ENCODE data around the gene CSTB. TPM values are rescaled to one million over a fixed set of nuclear protein-coding genes. Genes with fewer than 3 reads are reported as not detected.

Gene CSTB
- total RNA-seq, 4 donors from 2014 or later = 11.4 to 16.7 (median 13.3) TPM

DNA sequence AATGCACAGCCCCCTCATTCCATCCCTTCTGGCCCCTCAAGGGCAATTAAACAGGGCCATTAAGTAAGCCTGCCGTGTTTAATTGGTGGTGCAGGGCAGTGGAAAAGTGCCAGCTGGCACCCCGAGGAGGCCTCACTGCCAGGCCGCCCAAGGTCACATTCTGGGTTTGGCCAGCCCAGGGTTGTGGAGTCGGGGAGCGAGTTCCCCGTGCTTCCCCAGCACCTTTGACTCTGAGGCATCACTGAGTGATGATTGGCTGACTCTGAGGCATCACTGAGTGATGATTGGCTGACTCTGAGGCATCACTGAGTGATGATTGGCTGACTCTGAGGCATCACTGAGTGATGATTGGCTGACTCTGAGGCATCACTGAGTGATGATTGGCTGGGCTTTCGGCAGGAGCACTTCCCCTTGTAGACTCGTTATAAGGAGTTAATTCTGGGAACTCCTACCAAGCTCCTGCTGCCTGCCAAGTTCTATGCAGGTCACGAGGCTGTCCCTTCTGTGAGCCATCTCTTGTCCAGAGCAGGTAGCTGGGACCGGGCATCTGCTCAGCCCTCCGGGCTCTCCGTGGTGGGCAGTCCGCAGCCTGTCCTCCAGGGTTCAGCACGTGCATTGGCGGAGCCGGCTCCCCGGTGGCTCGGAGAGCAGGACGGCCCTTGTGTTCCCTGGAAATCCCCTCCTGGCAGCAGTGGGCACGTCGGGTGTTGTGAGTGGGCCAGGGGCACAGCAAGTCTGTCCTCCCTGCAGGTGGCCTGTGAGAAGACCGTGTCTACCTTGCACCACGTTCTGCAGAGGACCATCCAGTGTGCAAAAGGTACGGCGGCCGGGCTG lies 20.9 kb downstream of the CSTB start:
- Histone ChIP-seq H3K9me3 (no peaks in the 10 kb centered on the region), H3K36me3 (peaks cover 3 to 94% (median 22%) of the 10 kb centered on the region in 3 donors), H3K4me3 (no peak overlapping the region), H3K27me3 (no peaks in the 10 kb centered on the region), H3K27ac (no peak overlapping the region), H3K4me1 (peaks cover 0 to 34% (median 0%) of the 10 kb centered on the region in 4 donors)
- TF ChIP-seq EP300 (IDR thresholded peaks at IDR 0.05) = no peak
- no peak for TF ChIP-seq POLR2A (IDR thresholded peaks at IDR 0.05)
- TF ChIP-seq, protein P1, sequence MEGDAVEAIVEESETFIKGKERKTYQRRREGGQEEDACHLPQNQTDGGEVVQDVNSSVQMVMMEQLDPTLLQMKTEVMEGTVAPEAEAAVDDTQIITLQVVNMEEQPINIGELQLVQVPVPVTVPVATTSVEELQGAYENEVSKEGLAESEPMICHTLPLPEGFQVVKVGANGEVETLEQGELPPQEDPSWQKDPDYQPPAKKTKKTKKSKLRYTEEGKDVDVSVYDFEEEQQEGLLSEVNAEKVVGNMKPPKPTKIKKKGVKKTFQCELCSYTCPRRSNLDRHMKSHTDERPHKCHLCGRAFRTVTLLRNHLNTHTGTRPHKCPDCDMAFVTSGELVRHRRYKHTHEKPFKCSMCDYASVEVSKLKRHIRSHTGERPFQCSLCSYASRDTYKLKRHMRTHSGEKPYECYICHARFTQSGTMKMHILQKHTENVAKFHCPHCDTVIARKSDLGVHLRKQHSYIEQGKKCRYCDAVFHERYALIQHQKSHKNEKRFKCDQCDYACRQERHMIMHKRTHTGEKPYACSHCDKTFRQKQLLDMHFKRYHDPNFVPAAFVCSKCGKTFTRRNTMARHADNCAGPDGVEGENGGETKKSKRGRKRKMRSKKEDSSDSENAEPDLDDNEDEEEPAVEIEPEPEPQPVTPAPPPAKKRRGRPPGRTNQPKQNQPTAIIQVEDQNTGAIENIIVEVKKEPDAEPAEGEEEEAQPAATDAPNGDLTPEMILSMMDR (IDR thresholded peaks at IDR 0.05) = no peak
- DNase-seq (ENCODE audit: low spot score in 2 of 2) = no peak
- 60 to 78% methylated on average over 10 to 26 of the region's 26 CpGs for WGBS, 2 donors

DNA sequence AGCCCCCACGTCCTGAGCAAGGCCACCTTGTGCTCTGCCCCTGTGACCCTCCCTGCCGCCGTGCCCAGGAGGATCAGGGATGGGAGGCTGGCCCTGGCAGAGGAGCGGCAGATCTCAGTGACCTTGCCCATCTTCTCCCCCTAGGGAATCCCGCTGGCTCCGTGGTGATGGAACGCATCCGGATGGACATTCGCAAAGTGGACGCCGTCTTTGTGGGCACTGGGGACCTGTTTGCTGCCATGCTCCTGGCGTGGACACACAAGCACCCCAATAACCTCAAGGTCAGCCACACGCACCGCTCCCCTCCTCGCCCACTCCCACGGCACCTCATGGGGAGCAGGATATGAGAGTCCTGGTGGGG lies 22.7 kb downstream of the CSTB start:
- no peak overlapping the region for H3K4me3 ChIP-seq
- TF ChIP-seq POLR2A (IDR thresholded peaks at IDR 0.05) = no peak
- TF ChIP-seq EP300 (IDR thresholded peaks at IDR 0.05) = no peak
- TF ChIP-seq, protein P1 (IDR thresholded peaks at IDR 0.05) = no peak
- H3K27me3 ChIP-seq = no peaks in the 10 kb centered on the region
- peaks cover 0 to 28% (median 0%) of the 10 kb centered on the region in 4 donors for H3K4me1 ChIP-seq
- no peaks in the 10 kb centered on the region for H3K9me3 ChIP-seq
- H3K36me3 ChIP-seq = peaks cover 3 to 98% (median 18%) of the 10 kb centered on the region in 3 donors
- no peak overlapping the region for H3K27ac ChIP-seq
- 92 to 93% methylated on average over 14 to 16 of the region's 16 CpGs for WGBS, 2 donors
- DNase-seq (ENCODE audit: low spot score in 2 of 2) = no peak

DNA sequence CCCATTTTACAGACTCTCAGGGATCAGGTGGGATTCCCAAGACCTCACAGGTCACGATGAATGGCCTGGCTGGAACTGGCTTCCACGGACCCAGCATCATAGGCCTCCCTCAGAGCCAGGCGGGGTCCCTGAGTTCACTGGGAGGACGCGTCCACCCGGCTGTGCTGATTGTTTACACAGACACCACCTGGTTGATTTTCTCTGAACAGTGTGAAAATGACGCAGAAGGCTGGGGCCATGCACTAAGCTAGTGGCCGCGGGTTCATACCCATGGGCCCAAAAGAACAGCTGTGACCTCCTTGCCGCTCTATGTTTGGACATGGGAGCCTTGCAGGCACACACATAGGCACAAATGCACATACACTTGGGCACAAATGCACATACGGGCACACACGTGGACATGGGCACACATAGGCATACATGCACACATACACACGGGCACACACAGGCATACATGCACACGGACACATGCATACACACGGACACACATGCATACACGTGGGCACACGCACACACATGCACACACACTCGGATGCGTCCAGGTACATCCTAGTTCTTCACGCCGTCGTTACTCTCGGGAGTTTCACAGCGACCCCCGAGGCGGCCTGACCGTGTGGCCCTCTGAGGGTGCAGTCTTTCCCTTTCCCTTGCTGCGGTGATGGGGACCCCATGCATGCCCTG lies 23.2 kb downstream of the CSTB start:
- Histone ChIP-seq H3K9me3 (no peaks in the 10 kb centered on the region), H3K4me3 (no peak overlapping the region), H3K27ac (no peak overlapping the region), H3K36me3 (peaks cover 3 to 99% (median 18%) of the 10 kb centered on the region in 3 donors), H3K27me3 (no peaks in the 10 kb centered on the region), H3K4me1 (peaks cover 0 to 24% (median 0%) of the 10 kb centered on the region in 4 donors)
- no peak for DNase-seq (ENCODE audit: low spot score in 2 of 2)
- 89 to 91% methylated on average over 26 to 28 of the region's 28 CpGs for WGBS, 2 donors
- TF ChIP-seq POLR2A (IDR thresholded peaks at IDR 0.05) (no peak), EP300 (IDR thresholded peaks at IDR 0.05) (no peak)
- TF ChIP-seq, protein P1 (IDR thresholded peaks at IDR 0.05) = no peak

DNA sequence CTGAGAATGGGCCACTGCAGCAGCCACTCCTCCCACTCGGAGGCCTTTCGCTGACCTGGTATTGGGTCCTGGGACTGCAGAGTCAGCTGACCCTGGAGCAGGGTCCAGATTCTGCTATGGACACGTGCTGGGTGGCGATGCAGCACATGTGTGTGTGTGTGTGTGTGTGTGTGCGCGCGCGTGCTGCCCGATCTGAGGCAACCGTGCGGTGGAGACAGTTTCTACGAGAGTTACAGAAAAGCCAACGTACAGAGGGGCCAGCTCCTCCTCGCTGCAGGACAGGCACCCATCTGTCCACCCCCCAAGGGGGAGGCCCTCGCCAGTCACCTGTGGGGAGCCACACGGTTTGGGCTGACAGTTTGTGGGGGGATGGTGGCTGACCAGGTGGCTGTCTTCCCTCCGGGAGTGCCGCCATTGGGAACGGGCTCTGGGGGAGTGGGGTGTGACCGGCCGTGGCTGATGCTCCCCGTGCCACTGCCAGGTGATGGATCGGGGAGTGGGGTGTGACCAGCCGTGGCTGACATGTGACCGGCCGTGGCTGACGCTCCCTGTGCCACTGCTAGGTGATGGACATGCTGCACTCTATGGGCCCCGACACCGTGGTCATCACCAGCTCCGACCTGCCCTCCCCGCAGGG lies 24.0 kb downstream of the CSTB start:
- no peaks in the 10 kb centered on the region for H3K9me3 ChIP-seq
- WGBS, 2 donors = 87 to 91% methylated on average over 30 to 31 of the region's 31 CpGs

More for the DNA sequence above, 24.0 kb downstream of the CSTB start:
- Histone ChIP-seq H3K4me1 (peaks cover 0 to 16% (median 0%) of the 10 kb centered on the region in 4 donors), H3K36me3 (peaks cover 3 to 100% (median 18%) of the 10 kb centered on the region in 3 donors), H3K4me3 (no peak overlapping the region), H3K27ac (no peak overlapping the region), H3K27me3 (no peaks in the 10 kb centered on the region)
- TF ChIP-seq EP300 (IDR thresholded peaks at IDR 0.05) = no peak
- TF ChIP-seq, protein P1 (IDR thresholded peaks at IDR 0.05) = no peak
- no peak for DNase-seq (ENCODE audit: low spot score in 2 of 2)

Measured in tibial nerve (tissue), 4 donors.